HG03064 (cell line): ENCODE measurements around the gene CHSY3.

Experiments
- ATAC-seq: cut with Tn5 transposase; IDR thresholded peaks from one replicate; pipeline ENCODE4 v1.9.1; 2021; ENCODE audit warnings: low read depth; ENCODE audit not compliant: unreplicated experiment

The CHSY3 gene

GRCh38 chr5:129945028-129945427 is 40.8 kb downstream of the CHSY3 start:
- ATAC-seq = no peak

GRCh38 chr5:129945774-129946270 is 41.6 kb downstream of the CHSY3 start:
- ATAC-seq = no peak

- no peak for ATAC-seq
Observed at GRCh38 chr5:129951039-129951438, 46.8 kb downstream of the CHSY3 start.

- no peak for ATAC-seq
Observed at GRCh38 chr5:129958581-129958980, 54.3 kb downstream of the CHSY3 start.

- no peak for ATAC-seq
Observed at GRCh38 chr5:129960831-129961230, 56.6 kb downstream of the CHSY3 start.

- no peak for ATAC-seq
Observed at GRCh38 chr5:129962506-129962905, 58.2 kb downstream of the CHSY3 start.

- ATAC-seq = no peak
Observed at GRCh38 chr5:129963359-129963758, 59.1 kb downstream of the CHSY3 start.

GRCh38 chr5:129966071-129966470 is 61.8 kb downstream of the CHSY3 start:
- no peak for ATAC-seq

GRCh38 chr5:129971714-129972113 is 67.4 kb downstream of the CHSY3 start:
- no peak for ATAC-seq

- ATAC-seq = no peak
Observed at GRCh38 chr5:129972465-129973141, 68.3 kb downstream of the CHSY3 start.

- ATAC-seq = no peak
Observed at GRCh38 chr5:129973716-129974426, 69.6 kb downstream of the CHSY3 start.

GRCh38 chr5:129977810-129978209 is 73.5 kb downstream of the CHSY3 start:
- peak; percentile 61 for ATAC-seq

- ATAC-seq = no peak
Observed at GRCh38 chr5:129978270-129978669, 74.0 kb downstream of the CHSY3 start.

GRCh38 chr5:129988453-129988852 is 84.2 kb downstream of the CHSY3 start:
- ATAC-seq = no peak

GRCh38 chr5:129991780-129992179 is 87.5 kb downstream of the CHSY3 start:
- no peak for ATAC-seq

- ATAC-seq = no peak
Observed at GRCh38 chr5:129996896-129997295, 92.6 kb downstream of the CHSY3 start.

- no peak for ATAC-seq
Observed at GRCh38 chr5:130000460-130000859, 96.2 kb downstream of the CHSY3 start.

- ATAC-seq = no peak
Observed at GRCh38 chr5:130002183-130002582, 97.9 kb downstream of the CHSY3 start.

GRCh38 chr5:130002876-130003275 is 98.6 kb downstream of the CHSY3 start:
- ATAC-seq = no peak

GRCh38 chr5:130011986-130012385 is 107.7 kb downstream of the CHSY3 start:
- no peak for ATAC-seq

- no peak for ATAC-seq
Observed at GRCh38 chr5:130017173-130017572, 112.9 kb downstream of the CHSY3 start.

GRCh38 chr5:130018641-130019040 is 114.4 kb downstream of the CHSY3 start:
- no peak for ATAC-seq
